Mucosa of descending colon (tissue), 3 donors: ENCODE data around the gene KCTD11. TPM values are rescaled to one million over a fixed set of nuclear protein-coding genes. Genes with fewer than 3 reads are reported as not detected.

Experiments used
- ATAC-seq: fragments of 200-7000 bp; cut with Tn5 transposase; one replicate; pipeline ENCODE4 v1.9.1; 2020; ENCODE audit warnings: mild to moderate bottlenecking, moderate library complexity
- DNase-seq, 3 donors: peaks; one replicate each; pipeline ENCODE4 v3.0.0-alpha.2; 2020
- H3K36me3 ChIP-seq: fragments of 200-600 bp; one replicate; pipeline ENCODE4 v1.8.0; 2021; ENCODE audit warnings: low read depth, mild to moderate bottlenecking
- H3K4me1 ChIP-seq: fragments of 200-600 bp; one replicate; pipeline ENCODE4 v1.8.0; 2021; ENCODE audit warnings: low read depth, mild to moderate bottlenecking
- H3K4me3 ChIP-seq: fragments of 200-600 bp; one replicate; pipeline ENCODE4 v1.8.0; 2021; ENCODE audit warnings: mild to moderate bottlenecking
- H3K9me3 ChIP-seq: fragments of 200-600 bp; one replicate; pipeline ENCODE4 v1.8.0; 2021; ENCODE audit warnings: mild to moderate bottlenecking
- CTCF ChIP-seq: fragments of 200-600 bp; IDR thresholded peaks from one replicate; pipeline ENCODE4 v1.8.0; 2022; ENCODE audit warnings: antibody characterized with exemption, mild to moderate bottlenecking
- intact Hi-C, 2 donors: fragments of 100-400 bp; cut with DNase I in 1 of 2; cut with micrococcal nuclease in 1 of 2; formaldehyde crosslinking; loops; one replicate each; pipeline versions ENCODE4 v1.11.0 to v1.11.1; 2022; cut with DNase I, micrococcal nuclease
- total RNA-seq, 3 donors: library from RNA; stranded (reverse); fragmentation: NEBNext Ultra II Directional in 2 of 3; extraction: Animal tissue kit (Norgen Biotek cat#: 25700) in 2 of 3; gene quantifications; one replicate each; pipeline versions ENCODE4 v1.2.1 to v1.2.4, GENCODE V29; 2021 to 2023
- donor health status: DM: no; HTN: no; CAD: no; lungs with moderate emphysema.
- donor health status: DM: no; HTN: no; CAD: no.
- donor health status: DM: no; HTN: yes; CAD: no.

The KCTD11 gene
- total RNA-seq, 3 donors from 2014 or later, result 8.2 to 10.3 (median 8.5) TPM

DNA sequence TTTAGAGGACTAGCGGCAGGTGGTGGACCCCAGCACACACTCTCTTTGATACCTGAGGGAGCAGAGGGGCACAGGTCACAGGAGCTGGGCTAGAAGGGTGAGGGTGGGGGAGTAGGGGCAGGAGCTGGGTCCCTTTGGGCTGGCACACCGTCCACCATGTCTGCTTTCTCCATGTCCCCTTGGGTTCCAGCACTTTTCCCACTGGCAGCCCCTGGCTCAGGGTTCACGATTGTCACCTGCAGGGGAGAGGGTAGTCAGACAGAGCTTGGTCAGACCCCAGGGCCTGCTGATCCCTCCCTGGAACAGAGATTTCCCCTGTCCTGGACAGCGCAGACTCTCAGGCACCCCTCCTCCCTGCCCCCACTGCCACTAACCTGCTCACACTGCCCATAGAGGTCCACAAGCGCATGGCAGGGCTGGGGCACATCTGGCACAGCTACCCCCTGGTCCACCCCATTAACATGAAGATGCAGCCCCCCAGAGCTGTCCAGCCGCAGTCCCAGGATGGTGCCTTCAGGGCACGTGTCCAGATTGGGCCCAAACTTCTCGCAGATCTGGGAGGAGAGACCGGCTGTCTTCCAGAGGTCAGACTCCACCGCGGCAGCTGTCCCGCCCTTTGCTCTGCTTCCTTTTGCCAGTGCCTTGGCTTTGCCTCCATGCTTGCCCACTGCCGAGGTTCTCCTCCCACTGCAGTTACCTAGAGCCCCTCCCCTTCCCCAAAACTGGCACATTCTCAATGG, 33.7 kb upstream of the KCTD11 start:
- DNase-seq (no peak), ATAC-seq (no peak)
- H3K9me3 ChIP-seq, result no peaks in the 10 kb centered on the region
- no peak overlapping the region for H3K4me3 ChIP-seq
- intact Hi-C loops, result no loop called here
- H3K36me3 ChIP-seq, result peaks cover 5% of the 10 kb centered on the region
- peaks cover 9% of the 10 kb centered on the region for H3K4me1 ChIP-seq
- no peak for TF ChIP-seq CTCF

DNA sequence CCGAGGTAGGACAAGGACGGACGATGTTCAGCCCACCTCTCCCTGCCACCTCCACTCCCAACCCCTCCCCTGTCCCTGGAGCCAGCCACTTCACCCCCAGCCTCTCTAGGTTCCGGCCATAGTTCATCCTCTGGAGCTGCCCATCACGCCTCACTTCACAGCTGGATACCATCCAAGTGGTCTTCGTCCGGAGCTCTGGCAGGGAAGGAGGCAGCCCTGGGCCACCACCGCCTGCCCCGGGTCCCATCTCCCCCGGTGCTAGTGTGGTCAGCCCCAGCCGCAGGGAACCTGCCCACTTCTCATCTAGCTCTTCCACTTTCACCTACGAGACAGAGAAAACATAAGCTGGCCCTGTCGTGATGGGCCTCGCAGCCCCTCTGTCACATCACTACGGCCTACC, 30.5 kb upstream of the KCTD11 start:
- Histone ChIP-seq H3K4me3 (no peak overlapping the region), H3K4me1 (no peaks in the 10 kb centered on the region), H3K36me3 (peaks cover 5% of the 10 kb centered on the region), H3K9me3 (no peaks in the 10 kb centered on the region)
- ATAC-seq (no peak), DNase-seq (no peak)
- intact Hi-C loops, result no loop called here
- no peak for TF ChIP-seq CTCF

DNA sequence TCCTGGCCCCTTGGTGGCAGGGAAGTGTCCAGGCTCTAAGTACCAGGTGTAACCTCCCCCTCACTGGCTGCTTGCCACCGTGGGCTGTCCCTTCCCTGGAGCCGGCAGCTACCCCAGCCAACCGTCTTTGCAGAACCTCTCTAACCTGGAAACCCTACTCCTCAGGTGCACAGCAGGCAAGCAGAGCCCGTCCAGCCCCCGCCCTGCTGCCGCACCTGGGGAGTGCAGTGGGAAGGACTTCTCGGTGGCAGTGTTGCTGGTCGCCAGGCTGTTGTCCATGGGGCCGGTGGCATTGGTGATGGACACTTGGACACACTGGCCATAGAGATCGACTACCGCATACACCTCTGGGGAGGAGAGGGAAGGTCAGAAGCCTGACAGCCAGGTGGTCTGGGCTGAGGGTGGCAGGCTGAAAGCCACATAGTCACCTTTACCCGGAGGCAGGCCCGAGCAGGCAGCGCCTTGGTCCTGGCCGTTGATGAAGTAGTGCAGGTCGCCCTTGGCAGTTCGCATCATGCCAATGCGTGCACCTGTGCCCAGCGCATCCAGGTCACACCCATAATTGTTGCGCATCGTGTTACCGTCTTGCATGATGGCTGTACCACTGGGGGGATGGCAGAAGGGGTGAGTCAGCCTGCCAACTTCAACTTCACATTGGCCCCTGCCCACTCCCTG, 29.3 kb upstream of the KCTD11 start:
- H3K4me3 ChIP-seq, result no peak overlapping the region
- DNase-seq, result no peak
- no peaks in the 10 kb centered on the region for H3K9me3 ChIP-seq
- peaks cover 5% of the 10 kb centered on the region for H3K36me3 ChIP-seq
- TF ChIP-seq CTCF, result no peak
- no peak for ATAC-seq
- intact Hi-C loops, result no loop called here
- no peaks in the 10 kb centered on the region for H3K4me1 ChIP-seq

- peak in 2 of 3 donors; percentile 80 to 81 for DNase-seq
- Histone ChIP-seq H3K9me3 (no peaks in the 10 kb centered on the region), H3K36me3 (peaks cover 5% of the 10 kb centered on the region), H3K4me1 (peaks cover 9% of the 10 kb centered on the region), H3K4me3 (no peak overlapping the region)
- ATAC-seq, result peak; percentile 46
- intact Hi-C loops, result no loop called here
- TF ChIP-seq CTCF, result peak; percentile 73
Measured at GRCh38 chr17:7323731-7324437, 28.1 kb upstream of the KCTD11 start.

- no peaks in the 10 kb centered on the region for H3K9me3 ChIP-seq
- ATAC-seq, result no peak
- H3K4me3 ChIP-seq, result no peak overlapping the region
- peaks cover 8% of the 10 kb centered on the region for H3K36me3 ChIP-seq
- no peak for DNase-seq
- H3K4me1 ChIP-seq, result peaks cover 9% of the 10 kb centered on the region
- intact Hi-C loops, result no loop called here
- no peak for TF ChIP-seq CTCF
Measured at GRCh38 chr17:7324438-7324779, 27.6 kb upstream of the KCTD11 start.
